HG03520 (cell line): Measurements from ENCODE around the gene LPIN3.

Source experiments
- ATAC-seq: cut with Tn5 transposase; IDR thresholded peaks from one replicate; pipeline ENCODE4 v1.9.1; 2021; ENCODE audit warnings: mild to moderate bottlenecking, moderate library complexity; ENCODE audit not compliant: unreplicated experiment

Gene LPIN3

DNA sequence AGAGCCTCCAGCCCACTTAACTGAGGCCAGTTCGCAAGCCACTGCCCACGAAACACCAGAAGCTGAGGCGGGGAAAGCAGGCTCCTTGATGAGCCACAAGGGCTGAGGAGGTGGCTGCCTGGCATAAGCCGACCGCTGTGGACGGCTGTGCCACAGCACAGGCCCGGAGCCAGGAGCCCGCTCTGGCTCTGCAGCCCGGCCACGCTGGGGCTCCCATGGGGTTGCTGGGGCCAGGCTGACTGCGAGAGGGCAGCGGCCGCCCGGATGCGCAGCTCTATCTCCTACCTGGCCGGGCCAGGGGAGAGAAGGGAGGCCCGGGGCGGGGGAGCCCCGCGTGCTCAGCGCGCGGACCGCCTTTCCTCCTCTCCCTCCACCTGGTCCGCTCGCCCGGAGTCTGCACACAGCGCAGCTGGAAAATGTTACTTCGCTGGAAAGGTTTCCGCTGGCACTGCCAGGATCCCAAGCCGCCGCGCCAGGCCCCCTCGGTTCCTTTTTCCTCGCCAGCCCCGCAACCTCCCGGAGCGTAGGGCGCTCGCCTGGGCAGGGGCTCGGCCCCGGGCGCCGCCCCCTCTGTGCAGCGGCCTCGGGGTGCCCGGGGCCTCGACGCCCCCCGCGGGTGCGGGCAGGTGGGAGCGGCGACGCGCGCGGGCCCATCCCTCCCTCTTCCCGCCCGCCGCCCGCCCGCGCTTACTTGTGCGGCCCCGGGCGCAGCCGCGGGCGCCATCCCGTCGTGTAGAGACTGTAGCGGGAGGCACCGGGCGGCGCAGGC is 25.3 kb downstream of the LPIN3 start:
- ATAC-seq, result no peak

GRCh38 chr20:41366546-41367392 is 26.1 kb downstream of the LPIN3 start, which contains the start of gene EMILIN3:
TSS of gene EMILIN3 (minus strand) at chr20:41366818. CDS start at chr20:41366634, 184 bp downstream.
- ATAC-seq, result no peak

DNA sequence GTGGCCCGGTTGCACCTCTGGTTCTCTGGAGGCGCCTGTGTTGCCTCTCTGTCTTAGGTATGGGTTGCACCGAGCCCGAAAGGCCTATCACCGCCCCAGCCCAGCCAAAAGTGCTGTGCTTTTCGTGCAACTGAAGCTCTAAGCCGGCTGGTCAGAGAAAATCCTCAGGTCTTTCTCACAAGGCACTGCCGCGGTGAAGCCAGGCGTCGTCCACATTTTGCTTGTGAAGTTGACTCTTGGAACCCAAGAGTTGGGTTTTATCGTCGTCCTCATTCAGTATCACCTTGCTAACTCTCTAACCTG is 26.7 kb downstream of the LPIN3 start:
- no peak for ATAC-seq

DNA sequence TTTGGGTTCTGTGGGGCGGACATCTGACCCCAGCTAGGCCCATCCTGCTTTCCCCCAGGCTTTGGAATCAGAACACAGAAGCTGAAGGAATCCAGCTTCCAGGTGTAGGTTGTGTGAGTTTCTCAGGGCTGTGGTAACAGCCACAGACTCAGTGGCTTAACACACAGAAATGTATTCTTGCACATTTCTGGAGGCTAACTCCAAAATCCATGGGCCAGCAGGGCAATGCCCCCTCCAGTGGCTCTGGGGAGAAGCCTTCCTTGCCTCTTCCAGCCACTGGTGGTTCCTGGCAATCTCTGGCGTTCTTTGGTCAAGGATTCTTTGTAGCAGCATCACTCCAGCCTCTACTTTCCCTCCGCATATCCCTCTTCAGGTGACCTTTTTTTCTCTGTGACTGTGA is 27.3 kb downstream of the LPIN3 start:
- no peak for ATAC-seq

GRCh38 chr20:41369673-41370072 is 29.1 kb downstream of the LPIN3 start:
- ATAC-seq, result no peak

DNA sequence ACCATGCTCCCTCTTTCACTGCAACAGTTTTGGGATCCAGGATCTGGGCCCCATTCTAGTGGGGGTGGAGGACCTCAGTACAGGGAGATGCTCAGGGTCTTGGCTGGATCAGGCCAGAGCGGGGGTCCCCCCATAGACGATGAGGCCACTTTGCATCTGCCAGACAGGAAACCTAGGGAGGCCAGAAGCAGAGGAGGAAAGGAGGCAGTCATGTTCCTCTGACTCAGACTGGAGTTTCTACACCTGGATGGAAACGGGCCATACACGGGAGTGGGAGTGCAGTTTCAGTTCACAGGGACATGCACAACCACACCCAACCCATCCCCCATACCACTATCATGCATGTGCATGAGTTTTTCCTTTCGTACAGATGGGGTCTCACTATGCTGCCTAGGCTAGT is 29.6 kb downstream of the LPIN3 start:
- no peak for ATAC-seq

DNA sequence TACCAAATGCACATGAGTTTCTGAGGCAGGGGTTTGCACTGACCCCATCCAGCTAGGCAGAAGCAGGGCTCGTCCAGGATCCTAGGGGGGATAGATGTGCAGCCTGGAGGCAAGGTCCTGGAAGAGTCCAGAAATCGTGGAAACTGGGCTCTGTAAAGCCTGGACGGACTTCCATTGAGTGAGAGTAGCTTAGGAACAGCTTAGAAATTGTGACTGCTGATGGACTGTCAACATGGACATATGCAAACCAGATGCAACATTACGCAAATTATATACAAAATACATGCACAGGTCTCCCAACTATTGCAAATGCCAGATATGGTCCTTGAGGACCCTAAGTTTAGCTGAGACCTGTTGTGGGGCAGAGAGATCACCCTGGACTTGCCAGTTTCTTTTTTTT is 30.8 kb downstream of the LPIN3 start:
- no peak for ATAC-seq

- ATAC-seq, result no peak
Measured at GRCh38 chr20:41373251-41373783, 32.7 kb downstream of the LPIN3 start.

- no peak for ATAC-seq
Measured at GRCh38 chr20:41373931-41374920, 33.6 kb downstream of the LPIN3 start.

DNA sequence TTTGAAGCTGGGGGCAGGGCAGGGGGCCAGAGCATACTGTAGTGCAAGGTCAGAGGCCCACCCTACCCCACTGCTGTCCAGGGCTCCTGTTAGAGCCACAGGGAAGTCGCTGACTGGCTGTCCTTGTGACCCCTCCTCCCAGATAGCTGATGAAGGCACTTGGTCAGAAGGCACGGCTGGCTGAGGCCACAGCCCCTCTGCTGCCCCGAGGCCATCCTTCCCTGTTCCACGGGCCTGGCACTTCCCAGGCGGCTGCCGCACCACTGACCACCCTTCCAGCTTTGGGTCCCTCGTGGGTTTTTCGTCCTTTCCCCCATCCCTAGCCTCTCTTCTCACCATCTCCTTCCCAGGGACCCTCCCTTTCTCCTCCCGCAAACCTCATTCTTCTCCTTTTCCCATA is 35.2 kb downstream of the LPIN3 start:
- ATAC-seq, result no peak

GRCh38 chr20:41376349-41376748 is 35.7 kb downstream of the LPIN3 start:
- no peak for ATAC-seq

- ATAC-seq, result no peak
Measured at GRCh38 chr20:41377275-41377674, 36.7 kb downstream of the LPIN3 start.

DNA sequence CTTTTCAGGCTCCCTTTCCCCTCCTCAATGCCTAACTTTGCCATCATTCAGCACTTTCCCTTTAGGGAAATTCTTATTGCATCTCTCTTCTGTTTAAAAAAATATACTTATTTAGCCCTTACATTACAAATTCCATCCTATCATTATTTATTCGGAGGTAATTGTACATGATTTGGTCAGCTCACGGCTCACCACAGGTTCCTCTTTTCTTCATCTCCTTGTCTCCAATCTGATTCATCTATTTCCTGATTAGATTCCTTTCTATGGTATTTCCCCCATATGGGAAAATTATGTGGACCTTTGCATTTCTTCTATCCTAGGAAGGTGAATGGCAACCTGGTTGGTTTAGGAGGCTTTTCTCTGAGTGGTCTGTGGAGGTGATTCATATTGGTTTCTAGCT is 38.9 kb downstream of the LPIN3 start:
- no peak for ATAC-seq

DNA sequence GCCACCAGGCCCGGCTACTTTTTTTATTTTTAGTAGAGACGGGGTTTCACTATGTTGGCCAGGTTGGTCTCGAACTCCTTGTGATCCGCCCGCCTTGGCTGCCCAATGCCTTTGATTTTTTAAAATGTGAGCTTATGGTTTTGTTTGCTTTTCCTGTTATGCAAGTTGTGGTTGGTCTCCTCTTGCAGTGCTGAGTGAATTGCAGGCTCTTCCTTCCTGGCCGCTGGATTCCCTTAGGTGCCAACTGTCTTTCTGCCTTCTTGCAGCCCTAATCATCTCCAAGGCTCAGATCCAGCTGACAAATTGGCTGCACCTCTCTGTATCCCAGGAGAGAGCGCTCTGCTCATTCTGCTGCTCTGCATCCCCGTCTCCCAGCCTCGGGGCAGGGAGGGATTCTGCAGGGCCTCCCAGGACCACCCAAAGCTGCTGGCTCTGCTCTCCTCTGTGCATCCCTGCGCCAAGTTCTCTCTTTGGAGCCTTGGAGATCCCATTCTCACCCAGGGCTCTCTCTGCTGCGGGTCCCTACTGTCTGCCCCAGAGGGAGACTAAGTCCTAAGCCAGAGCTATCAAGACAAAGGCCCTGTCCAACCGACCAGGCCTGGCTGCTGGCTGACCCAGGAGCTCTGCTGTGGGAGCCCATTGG is 40.1 kb downstream of the LPIN3 start:
- ATAC-seq, result no peak

GRCh38 chr20:41382791-41383305 is 42.2 kb downstream of the LPIN3 start:
- ATAC-seq, result no peak

DNA sequence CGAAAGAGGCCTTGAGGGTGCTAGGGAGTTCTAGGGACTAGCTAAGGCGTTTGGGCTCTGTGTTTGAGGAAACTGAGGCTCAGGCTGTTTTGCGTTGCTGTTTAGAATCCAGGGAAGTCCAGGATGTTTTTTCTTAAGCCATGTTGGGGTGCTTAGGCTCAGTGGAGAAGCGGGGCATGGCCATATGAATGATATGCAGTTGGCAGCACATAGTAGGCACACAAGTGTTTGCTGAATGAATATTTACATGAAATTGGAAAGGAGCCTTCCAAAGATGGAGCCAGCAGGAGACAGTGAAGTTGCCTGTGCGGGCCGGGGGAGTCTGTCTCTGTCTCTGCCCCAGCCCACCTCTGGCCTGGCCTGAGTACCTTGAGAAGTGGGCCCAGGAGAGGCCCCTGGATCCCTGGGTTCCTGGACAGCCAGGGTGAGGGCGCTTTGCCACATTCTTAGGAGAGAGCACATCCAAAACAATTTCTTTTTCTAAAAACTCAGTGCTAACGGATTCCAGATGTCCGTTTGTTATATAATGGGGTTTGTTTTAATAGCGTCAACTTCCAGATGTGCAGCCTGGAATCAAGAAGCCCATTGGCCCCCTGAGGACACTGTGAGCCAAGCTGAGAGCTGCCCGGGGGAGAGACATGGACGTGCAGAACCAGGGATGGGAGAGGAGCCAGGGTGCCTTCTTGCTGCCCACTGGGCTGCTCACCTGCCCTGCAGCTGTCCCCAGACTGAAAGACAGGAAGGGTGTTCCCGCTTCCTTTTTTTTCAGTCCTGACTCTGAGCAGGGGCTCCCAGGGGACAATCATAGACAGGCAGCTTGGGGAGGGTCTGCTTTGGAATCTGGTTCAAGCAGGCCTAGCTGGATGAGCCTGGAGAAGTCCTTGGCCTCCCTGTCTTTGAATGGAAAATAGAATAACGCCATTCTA is 46.1 kb downstream of the LPIN3 start:
- ATAC-seq, result no peak

DNA sequence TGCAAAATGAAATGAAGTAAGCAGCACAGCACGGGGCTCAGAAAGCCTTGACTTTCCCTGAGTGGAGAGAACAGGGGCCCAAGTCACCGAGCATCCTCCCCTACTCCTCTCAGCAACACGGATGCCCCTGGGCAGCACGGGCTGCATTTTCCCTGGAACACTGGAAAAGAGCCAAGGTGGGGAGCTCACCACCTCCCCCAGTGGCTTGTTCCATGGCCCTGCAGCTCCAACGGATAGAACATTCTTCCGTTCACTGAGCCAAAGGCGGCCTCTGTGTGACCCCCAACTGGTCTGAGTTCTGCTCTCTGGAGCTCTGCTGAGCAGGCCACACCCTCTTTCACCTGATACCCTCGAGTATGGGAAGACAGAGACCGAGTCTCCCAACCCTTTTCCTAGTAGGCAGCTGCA is 46.8 kb downstream of the LPIN3 start:
- ATAC-seq, result no peak

DNA sequence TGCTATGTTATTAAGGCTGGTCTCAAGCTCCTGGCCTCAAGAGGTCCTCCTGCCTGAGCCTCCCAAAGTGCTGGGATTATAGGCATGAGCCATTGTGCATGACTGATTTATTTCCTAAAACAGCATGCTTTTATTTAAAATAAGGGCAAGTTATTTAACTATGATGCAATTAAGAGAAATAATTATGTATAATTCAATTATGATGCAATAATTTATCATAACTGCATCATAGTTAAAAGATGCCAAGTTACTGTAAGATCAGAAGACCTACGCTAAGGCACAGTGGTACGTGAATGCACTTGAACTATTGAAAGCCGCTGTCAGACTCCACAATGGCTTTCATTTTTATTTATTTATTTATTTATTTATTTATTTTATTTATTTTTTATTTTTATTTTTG is 50.3 kb downstream of the LPIN3 start:
- ATAC-seq, result no peak

DNA sequence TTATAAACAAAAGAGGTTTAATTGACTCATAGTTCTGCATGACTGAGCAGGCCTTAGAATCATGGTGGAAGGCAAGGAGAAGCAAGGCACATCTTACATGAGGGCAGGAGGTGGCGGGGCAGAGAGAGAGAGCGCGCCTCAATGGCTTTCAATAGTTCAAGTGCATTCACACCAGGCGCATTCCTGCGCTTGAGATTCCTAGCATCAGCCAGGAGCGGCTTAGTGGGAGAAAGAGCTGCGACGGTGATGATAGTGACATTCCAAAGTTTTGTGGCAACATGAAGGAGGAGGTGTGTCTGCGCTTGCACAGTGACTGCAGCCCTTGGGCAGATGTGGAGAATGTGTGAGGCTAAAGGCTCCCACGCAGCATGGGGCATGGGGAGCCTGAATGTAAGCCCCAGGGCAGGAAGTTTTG is 51.0 kb downstream of the LPIN3 start:
- no peak for ATAC-seq
